GM23248 (cell line): ENCODE results near the gene REG3G. TPM values are rescaled to one million over a fixed set of nuclear protein-coding genes. Genes with fewer than 3 reads are reported as not detected.

Source experiments
- DNase-seq: peaks from one replicate; pipeline ENCODE4 v3.0.0-alpha.2; 2015
- H2AFZ ChIP-seq: fragments of 200-600 bp; sonication (generic); 2 replicates; pipeline ENCODE4 v1.6.1; 2016; ENCODE audit warnings: antibody characterized with exemption
- H3F3A ChIP-seq: fragments of 200-600 bp; sonication (generic); 2 replicates; pipeline ENCODE4 v1.6.1; 2016; ENCODE audit warnings: mild to moderate bottlenecking, antibody characterized with exemption, mixed run types; ENCODE audit not compliant: insufficient read depth
- H3K27ac ChIP-seq: fragments of 200-600 bp; sonication (generic); 2 replicates; pipeline ENCODE4 v1.5.1; 2016; ENCODE audit warnings: mild to moderate bottlenecking
- H3K27me3 ChIP-seq: fragments of 200-600 bp; sonication (generic); replicated peaks from 2 replicates; pipeline ENCODE4 v1.6.1; 2016; ENCODE audit warnings: mild to moderate bottlenecking; ENCODE audit not compliant: insufficient read depth
- H3K36me3 ChIP-seq: fragments of 200-600 bp; sonication (generic); 2 replicates; pipeline ENCODE4 v1.6.1; 2016; ENCODE audit warnings: low read depth, mild to moderate bottlenecking
- H3K4me1 ChIP-seq: fragments of 200-600 bp; sonication (generic); 2 replicates; pipeline ENCODE4 v1.6.1; 2016; ENCODE audit warnings: mild to moderate bottlenecking; ENCODE audit not compliant: insufficient read depth
- H3K4me2 ChIP-seq: fragments of 200-600 bp; sonication (generic); one replicate; pipeline ENCODE4 v1.6.1; 2016; ENCODE audit warnings: mild to moderate bottlenecking; ENCODE audit not compliant: unreplicated experiment
- H3K4me3 ChIP-seq: fragments of 200-600 bp; sonication (generic); 2 replicates; pipeline ENCODE4 v1.5.1; 2016; ENCODE audit warnings: mild to moderate bottlenecking
- H3K79me2 ChIP-seq: fragments of 200-600 bp; sonication (generic); 2 replicates; pipeline ENCODE4 v1.6.1; 2016; ENCODE audit warnings: mild to moderate bottlenecking; ENCODE audit not compliant: insufficient read depth
- H3K9ac ChIP-seq: fragments of 200-600 bp; sonication (generic); 2 replicates; pipeline ENCODE4 v1.6.1; 2016; ENCODE audit warnings: mild to moderate bottlenecking
- H3K9me2 ChIP-seq: fragments of 200-600 bp; sonication (generic); 2 replicates; pipeline ENCODE4 v1.6.1; 2016; ENCODE audit warnings: mixed run types, mild to moderate bottlenecking, moderate library complexity; ENCODE audit not compliant: insufficient read depth
- H3K9me3 ChIP-seq: fragments of 200-600 bp; sonication (generic); one replicate; pipeline ENCODE4 v1.6.1; 2017; ENCODE audit warnings: low read depth
- H4K20me1 ChIP-seq: fragments of 200-600 bp; sonication (generic); 2 replicates; pipeline ENCODE4 v1.6.0; 2016; ENCODE audit not compliant: insufficient read depth
- EZH2 ChIP-seq: fragments of 200-600 bp; sonication (generic); IDR thresholded peaks from 2 replicates; pipeline ENCODE4 v1.6.1; 2018; ENCODE audit warnings: antibody characterized with exemption, mild to moderate bottlenecking; ENCODE audit not compliant: insufficient read depth, poor library complexity, severe bottlenecking
- EZH2phosphoT487 ChIP-seq: fragments of 200-600 bp; sonication (generic); IDR thresholded peaks from 2 replicates; pipeline ENCODE4 v1.6.1; 2018; ENCODE audit warnings: antibody characterized with exemption, moderate library complexity, mild to moderate bottlenecking, low read depth; ENCODE audit not compliant: insufficient read depth
- WGBS, 2 experiments: methylation state at CpG; one replicate each; pipeline ENCODE4 v1.1.6; 2015 to 2017; ENCODE audit warnings: low lambda C conversion rate in 2 of 2, low coverage in 1 of 2; ENCODE audit errors: missing lambda C conversion rate in 2 of 2; 5-methylcytosine and 5-hydroxymethylcytosine counted together
- in situ Hi-C: fragments of 300-500 bp; cut with MboI; formaldehyde crosslinking; loops from 2 replicates; pipeline ENCODE4 v1.15.0; 2020
- polyA plus RNA-seq: library from polyadenylated mRNA; unstranded; fragments of >200 nt; fragmentation: Nextera tagmentation; extraction: Ambion mirVana; gene quantifications from 2 replicates; pipeline ENCODE4 v1.2.1, GENCODE V29; 2016
- total RNA-seq: library from RNA; depleted of rRNA; stranded (reverse); fragments of >200 nt; shearing (Covaris generic); gene quantifications from 2 replicates; pipeline ENCODE4 v1.2.3, GENCODE V29; 2014

REG3G gene
- total and polyA plus RNA-seq, 2 experiments from 2014 or later: not detected

GRCh38 chr2:78980152-78980465 is 45.4 kb upstream of the REG3G start:
- Histone ChIP-seq H3K9me3 (no peaks in the 10 kb centered on the region), H3K27me3 (no peaks in the 10 kb centered on the region), H3K4me3 (no peak overlapping the region), H3K4me1 (no peaks in the 10 kb centered on the region), H3K9ac (no peak overlapping the region), H3K9me2 (no peaks in the 10 kb centered on the region), H3K36me3 (no peaks in the 10 kb centered on the region), H3K27ac (no peak overlapping the region), H3K4me2 (no peak overlapping the region), H2AFZ (no peak overlapping the region), H3F3A (no peaks in the 10 kb centered on the region), H4K20me1 (no peaks in the 10 kb centered on the region), H3K79me2 (no peaks in the 10 kb centered on the region)
- TF ChIP-seq EZH2phosphoT487: no peak
- no peak for TF ChIP-seq EZH2
- WGBS, 2 experiments: 1 to 3% methylated on average over 1 of the region's 1 CpG
- in situ Hi-C loops: no loop called here
- no peak for DNase-seq

DNA sequence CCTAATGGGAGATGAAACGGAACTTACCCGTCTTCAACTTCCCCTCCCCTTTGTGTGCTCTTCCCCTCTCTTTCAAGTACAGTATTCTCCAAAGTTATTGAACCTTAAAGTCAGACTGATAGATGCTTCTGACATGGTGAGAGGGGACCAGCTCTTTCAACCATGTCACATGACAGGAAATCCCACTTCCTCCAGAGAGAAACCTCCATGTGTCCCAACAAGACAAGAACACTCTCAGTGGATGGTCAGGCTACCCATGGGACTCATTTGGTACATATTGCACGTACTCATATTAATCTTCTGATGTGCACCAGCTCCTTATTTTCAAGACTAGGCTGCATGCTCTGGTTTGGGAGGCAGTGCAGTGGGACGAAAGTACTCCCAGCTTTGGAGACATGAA is 44.6 kb upstream of the REG3G start:
- no peak overlapping the region for H3K9ac ChIP-seq
- no peak for DNase-seq
- no peaks in the 10 kb centered on the region for H3K9me3 ChIP-seq
- no peaks in the 10 kb centered on the region for H3K9me2 ChIP-seq
- H3F3A ChIP-seq: no peaks in the 10 kb centered on the region
- no peaks in the 10 kb centered on the region for H3K36me3 ChIP-seq
- H3K4me3 ChIP-seq: no peak overlapping the region
- H4K20me1 ChIP-seq: no peaks in the 10 kb centered on the region
- no peaks in the 10 kb centered on the region for H3K27me3 ChIP-seq
- TF ChIP-seq EZH2phosphoT487 (no peak), EZH2 (no peak)
- no peak overlapping the region for H2AFZ ChIP-seq
- in situ Hi-C loops: no loop called here
- no peak overlapping the region for H3K4me2 ChIP-seq
- no peaks in the 10 kb centered on the region for H3K79me2 ChIP-seq
- H3K4me1 ChIP-seq: no peaks in the 10 kb centered on the region
- no peak overlapping the region for H3K27ac ChIP-seq
- 21 to 23% methylated on average over 4 of the region's 4 CpGs for WGBS, 2 experiments

DNA sequence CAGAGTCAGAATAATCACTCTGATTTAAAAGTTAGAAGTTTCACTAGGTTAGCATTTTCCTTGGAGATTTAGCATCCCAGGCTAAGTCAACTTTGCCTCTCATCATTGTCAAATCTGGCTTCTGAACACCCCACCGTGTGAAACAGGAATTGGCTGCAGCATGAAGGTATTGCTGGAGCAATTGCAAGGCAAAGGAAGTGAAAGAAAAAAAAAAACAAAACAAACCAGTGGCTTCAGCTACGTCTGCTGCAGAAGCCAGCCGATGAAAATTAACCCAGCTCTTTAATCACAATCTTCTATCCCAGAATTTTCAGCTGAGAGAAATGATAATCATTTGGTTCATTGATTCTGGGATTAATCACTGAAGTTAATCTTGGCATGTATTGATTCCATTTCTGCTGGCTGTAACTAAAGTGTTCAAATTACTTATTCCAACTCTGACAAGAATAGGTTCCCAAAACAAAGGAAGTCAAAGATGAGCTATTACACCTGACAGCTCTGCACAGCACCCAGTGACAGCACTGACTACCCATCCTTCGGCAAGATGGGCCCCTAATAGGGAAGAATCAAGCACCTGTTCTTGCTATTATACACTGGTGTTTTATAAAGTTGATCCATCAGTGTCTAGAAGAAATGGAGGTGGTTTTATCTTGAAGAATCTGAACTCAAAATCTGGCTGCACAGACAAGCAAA is 42.7 kb upstream of the REG3G start:
- no peaks in the 10 kb centered on the region for H3K79me2 ChIP-seq
- in situ Hi-C loops: no loop called here
- 7 to 22% methylated on average over 4 of the region's 4 CpGs for WGBS, 2 experiments
- no peaks in the 10 kb centered on the region for H3K27me3 ChIP-seq
- no peaks in the 10 kb centered on the region for H3K4me1 ChIP-seq
- H3K27ac ChIP-seq: no peak overlapping the region
- H3K9ac ChIP-seq: no peak overlapping the region
- H3K36me3 ChIP-seq: no peaks in the 10 kb centered on the region
- H3K9me2 ChIP-seq: no peaks in the 10 kb centered on the region
- no peak for DNase-seq
- H3F3A ChIP-seq: no peaks in the 10 kb centered on the region
- no peak overlapping the region for H2AFZ ChIP-seq
- no peaks in the 10 kb centered on the region for H3K9me3 ChIP-seq
- TF ChIP-seq EZH2phosphoT487 (no peak), EZH2 (no peak)
- H4K20me1 ChIP-seq: no peaks in the 10 kb centered on the region
- H3K4me2 ChIP-seq: no peak overlapping the region
- no peak overlapping the region for H3K4me3 ChIP-seq

DNA sequence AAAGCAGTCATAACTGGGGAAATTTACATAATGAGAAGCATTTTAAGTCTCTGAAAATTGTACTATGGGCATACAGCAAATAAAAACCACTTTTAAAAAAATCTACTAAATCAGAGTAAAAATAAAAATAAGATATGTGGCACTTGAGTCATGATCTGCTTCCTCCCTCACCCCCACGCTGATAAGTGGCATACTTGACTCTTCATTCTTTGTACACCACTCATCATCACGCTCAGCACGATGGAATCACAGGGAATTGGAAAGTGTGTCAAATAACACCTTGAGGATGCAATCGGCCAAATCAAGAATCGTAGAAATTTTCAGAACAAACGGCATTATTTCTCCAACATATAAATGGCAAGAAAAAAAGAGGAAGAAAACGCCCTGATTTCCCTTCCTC is 41.1 kb upstream of the REG3G start:
- in situ Hi-C loops: no loop called here
- WGBS, 2 experiments: 39 to 46% methylated on average over 7 of the region's 7 CpGs
- no peaks in the 10 kb centered on the region for H3F3A ChIP-seq
- H4K20me1 ChIP-seq: no peaks in the 10 kb centered on the region
- no peak for DNase-seq
- H3K9me3 ChIP-seq: no peaks in the 10 kb centered on the region
- no peaks in the 10 kb centered on the region for H3K4me1 ChIP-seq
- no peak overlapping the region for H3K9ac ChIP-seq
- H3K27ac ChIP-seq: no peak overlapping the region
- no peak overlapping the region for H2AFZ ChIP-seq
- H3K4me2 ChIP-seq: no peak overlapping the region
- H3K79me2 ChIP-seq: no peaks in the 10 kb centered on the region
- H3K4me3 ChIP-seq: no peak overlapping the region
- no peaks in the 10 kb centered on the region for H3K27me3 ChIP-seq
- no peaks in the 10 kb centered on the region for H3K9me2 ChIP-seq
- H3K36me3 ChIP-seq: no peaks in the 10 kb centered on the region
- no peak for TF ChIP-seq EZH2
- no peak for TF ChIP-seq EZH2phosphoT487

- Histone ChIP-seq H3K4me3 (no peak overlapping the region), H3K4me2 (no peak overlapping the region), H3F3A (no peaks in the 10 kb centered on the region), H3K36me3 (no peaks in the 10 kb centered on the region), H3K27ac (no peak overlapping the region), H4K20me1 (no peaks in the 10 kb centered on the region), H2AFZ (no peak overlapping the region), H3K9me3 (no peaks in the 10 kb centered on the region), H3K9me2 (no peaks in the 10 kb centered on the region), H3K27me3 (no peaks in the 10 kb centered on the region), H3K79me2 (no peaks in the 10 kb centered on the region), H3K9ac (no peak overlapping the region), H3K4me1 (no peaks in the 10 kb centered on the region)
- no peak for DNase-seq
- WGBS, 2 experiments: 0 to 6% methylated on average over 1 of the region's 1 CpG
- TF ChIP-seq EZH2: no peak
- TF ChIP-seq EZH2phosphoT487: no peak
- in situ Hi-C loops: no loop called here
Measured at GRCh38 chr2:78985558-78985957, 39.9 kb upstream of the REG3G start.
